RWPE1 (cell line): ENCODE measurements around the gene RDH8.

Source experiments
- CTCF ChIA-PET: fragments of 350-600 bp; sonication (Branson Sonifier 250); formaldehyde crosslinking; extraction: SDS; loops from one replicate; lab custom pipeline; 2021; lab: Yijun Ruan, JAX
- POLR2A ChIA-PET: fragments of 400-600 bp; formaldehyde crosslinking; extraction: SDS; loops from one replicate; lab custom pipeline; 2020; ENCODE audit warnings: antibody characterized with exemption; ENCODE audit not compliant: low non-redundant PET; lab: Yijun Ruan, JAX
- DNase-seq: peaks from one replicate; pipeline ENCODE4 v3.0.0; 2012; ENCODE audit warnings: low spot score
- H3K27ac ChIP-seq: fragments of 450-650 bp; 2 replicates; pipeline ENCODE4 v1.5.1; 2017
- TF ChIP-seq, protein P1 (sequence below): fragments of 450-650 bp; conservative IDR thresholded peaks from 2 replicates; pipeline ENCODE4 v1.5.1; 2017; ENCODE audit warnings: low read depth, mild to moderate bottlenecking

Gene RDH8

DNA sequence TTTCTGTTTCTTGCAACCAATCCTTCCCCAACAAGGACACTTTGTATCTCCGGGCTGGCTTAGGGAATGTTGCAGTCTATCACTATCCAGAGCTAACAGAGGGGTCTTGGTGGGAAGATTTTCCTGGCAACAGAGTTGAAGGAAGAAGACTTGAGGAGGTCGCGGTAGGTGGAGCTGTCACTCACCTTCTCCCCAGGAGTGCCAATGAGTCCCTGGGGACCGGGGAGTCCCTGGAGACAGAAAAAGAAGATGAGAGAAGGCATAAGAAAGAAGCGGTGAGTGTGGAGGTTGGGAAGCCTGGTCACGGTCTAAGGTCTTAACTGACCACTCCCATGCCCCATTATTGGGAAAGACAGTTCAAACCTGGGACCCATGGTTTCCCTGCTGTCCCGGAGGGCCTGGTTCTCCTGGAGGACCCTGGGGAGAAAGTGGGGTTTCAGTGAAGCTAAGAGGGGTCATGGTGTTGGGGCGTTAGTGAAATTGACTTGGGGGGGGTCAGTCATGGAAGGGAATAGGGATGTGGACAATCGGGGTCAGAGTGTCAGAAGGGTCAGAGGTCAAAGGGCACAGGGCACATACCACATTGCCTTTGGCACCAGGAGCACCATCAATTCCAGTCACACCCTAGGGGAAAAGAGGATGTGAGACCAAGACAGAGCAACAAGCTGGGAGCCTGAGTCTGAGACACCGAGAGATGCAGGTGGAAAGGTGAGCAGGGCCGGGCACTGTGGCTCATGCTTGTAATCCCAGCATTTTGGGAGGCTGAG lies 21.7 kb upstream of the RDH8 start:
- ChIA-PET POLR2A (no interaction called here), CTCF (interaction anchor here (1.5 kb wide), 2 partner anchors 9 to 36 kb away, joined by 5 to 7 read pairs; no protein-coding TSS in a partner anchor)
- TF ChIP-seq, protein P1, sequence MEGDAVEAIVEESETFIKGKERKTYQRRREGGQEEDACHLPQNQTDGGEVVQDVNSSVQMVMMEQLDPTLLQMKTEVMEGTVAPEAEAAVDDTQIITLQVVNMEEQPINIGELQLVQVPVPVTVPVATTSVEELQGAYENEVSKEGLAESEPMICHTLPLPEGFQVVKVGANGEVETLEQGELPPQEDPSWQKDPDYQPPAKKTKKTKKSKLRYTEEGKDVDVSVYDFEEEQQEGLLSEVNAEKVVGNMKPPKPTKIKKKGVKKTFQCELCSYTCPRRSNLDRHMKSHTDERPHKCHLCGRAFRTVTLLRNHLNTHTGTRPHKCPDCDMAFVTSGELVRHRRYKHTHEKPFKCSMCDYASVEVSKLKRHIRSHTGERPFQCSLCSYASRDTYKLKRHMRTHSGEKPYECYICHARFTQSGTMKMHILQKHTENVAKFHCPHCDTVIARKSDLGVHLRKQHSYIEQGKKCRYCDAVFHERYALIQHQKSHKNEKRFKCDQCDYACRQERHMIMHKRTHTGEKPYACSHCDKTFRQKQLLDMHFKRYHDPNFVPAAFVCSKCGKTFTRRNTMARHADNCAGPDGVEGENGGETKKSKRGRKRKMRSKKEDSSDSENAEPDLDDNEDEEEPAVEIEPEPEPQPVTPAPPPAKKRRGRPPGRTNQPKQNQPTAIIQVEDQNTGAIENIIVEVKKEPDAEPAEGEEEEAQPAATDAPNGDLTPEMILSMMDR, result no peak
- H3K27ac ChIP-seq, result no peak overlapping the region
- no peak for DNase-seq

DNA sequence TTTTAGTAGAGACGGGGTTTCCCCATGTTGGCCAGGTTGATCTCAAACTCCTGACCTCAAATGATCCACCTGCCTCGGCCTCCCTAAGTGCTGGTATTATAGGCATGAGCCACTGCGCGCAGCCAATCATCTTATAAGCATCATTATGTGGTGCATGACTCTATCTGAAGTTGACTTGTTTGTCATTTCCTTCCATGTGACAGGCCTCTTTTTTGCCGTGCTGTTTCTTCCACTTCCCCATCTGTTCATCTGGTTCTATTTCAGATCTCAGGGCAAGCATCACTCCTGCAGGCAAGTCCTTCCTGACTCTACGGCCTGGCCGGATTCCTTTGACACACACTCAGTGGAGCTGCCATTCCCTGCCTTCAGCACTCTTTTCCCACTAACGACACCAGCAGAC lies 18.2 kb upstream of the RDH8 start:
- H3K27ac ChIP-seq, result no peak overlapping the region
- DNase-seq, result no peak
- TF ChIP-seq, protein P1, result no peak
- POLR2A ChIA-PET, result no interaction called here
- CTCF ChIA-PET, result no interaction called here

DNA sequence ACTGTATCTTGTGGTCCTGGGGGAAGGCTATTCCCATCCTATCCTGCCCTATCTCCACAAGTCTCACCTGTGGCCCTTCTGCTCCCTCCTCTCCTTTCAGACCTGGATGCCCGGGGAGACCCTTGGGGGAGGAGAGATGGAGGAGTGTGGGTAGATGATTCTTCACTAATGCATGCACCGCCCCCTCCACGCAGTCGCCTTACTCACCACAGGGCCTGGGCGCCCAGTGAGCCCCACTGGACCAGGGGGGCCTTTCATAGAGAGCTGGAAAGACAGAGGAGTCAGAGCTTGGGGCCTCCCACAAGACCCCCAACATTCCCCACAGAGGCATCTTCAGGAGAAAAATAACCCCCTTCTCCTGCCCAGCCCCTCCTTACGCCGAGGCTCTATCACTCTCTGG lies 17.3 kb upstream of the RDH8 start:
- H3K27ac ChIP-seq, result no peak overlapping the region
- ChIA-PET POLR2A (no interaction called here), CTCF (no interaction called here)
- no peak for DNase-seq
- TF ChIP-seq, protein P1, result no peak

DNA sequence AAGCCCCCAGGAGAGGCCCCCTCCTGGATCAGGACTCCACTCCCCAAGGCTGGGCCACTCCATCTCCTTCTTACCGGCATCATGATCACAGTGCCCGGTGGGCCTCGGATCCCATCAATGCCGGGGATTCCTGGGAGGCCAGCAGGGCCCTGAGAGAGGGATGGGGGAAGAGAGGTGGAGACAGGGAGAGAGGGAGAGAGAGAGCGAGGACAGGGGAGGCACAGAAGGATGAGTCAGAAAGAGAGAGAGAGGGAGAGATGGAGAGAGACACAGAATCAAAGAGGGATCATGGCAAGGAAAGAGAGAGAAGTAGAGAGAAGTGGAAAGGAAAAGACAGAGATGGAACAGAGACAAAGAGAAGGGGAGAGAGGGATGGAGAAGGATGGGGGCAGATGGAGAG lies 16.7 kb upstream of the RDH8 start:
- ChIA-PET CTCF (no interaction called here), POLR2A (no interaction called here)
- DNase-seq, result no peak
- no peak overlapping the region for H3K27ac ChIP-seq
- TF ChIP-seq, protein P1, result no peak

DNA sequence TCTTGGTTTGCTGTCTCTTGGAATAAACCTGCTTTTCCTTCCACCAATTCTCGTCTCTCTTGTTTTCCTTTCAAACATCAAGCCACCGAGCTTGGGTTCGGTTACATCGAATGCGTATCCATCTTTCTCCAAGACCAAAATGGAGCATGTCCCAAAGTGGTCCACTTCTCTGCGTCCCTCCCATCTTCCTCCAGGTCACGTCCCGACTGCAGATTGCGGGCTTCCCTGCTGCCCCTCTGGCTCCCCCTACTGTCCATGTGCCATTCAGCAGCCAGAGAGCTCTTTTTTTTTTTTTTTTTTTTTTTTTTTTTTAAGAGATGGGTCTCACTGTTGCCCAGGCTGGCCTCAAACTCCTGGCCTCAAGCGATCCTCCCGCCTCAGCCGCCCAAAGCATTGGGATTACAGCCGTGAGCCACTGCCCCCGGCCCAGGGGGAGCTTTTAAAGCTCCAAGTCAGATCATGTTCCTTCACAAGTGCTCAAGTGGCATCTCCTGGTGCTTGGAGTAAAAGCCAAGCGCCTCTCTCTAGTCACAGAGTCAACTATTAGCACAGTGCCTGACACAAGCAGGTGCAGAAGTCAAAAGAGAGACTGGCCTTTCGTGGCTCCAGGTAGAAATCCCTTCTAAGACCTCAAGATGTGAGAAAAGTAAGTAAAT lies 13.0 kb upstream of the RDH8 start:
- H3K27ac ChIP-seq, result no peak overlapping the region
- TF ChIP-seq, protein P1, result peak; percentile 89
- DNase-seq, result peak; percentile 67
- POLR2A ChIA-PET, result no interaction called here
- CTCF ChIA-PET, result interaction anchor here (0.6 to 2.4 kb wide), 15 partner anchors 8 to 129 kb away, joined by 3 to 38 read pairs (median 5); no protein-coding TSS in a partner anchor

DNA sequence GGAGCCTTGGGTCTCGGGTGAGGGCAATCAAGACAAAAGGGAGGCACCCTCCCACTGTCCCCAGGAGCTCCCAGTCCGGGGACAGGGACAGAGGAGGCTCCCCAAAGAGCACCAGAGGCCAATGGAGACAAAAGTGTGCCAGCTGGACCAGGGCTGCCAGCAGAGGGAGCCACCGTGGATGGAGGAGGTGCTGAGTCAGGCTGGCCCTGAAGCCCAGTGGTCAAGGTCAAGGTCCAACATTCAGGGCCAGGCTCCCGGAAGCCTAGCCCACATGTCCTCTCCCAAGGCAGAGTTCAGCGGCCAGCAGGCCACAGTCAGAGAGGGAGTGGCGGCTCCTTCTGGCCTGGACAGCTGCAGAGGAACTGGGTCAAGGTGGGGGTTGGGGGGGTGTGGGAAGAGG lies 11.4 kb upstream of the RDH8 start:
- no peak for DNase-seq
- TF ChIP-seq, protein P1, result no peak
- no peak overlapping the region for H3K27ac ChIP-seq
- POLR2A ChIA-PET, result no interaction called here
- CTCF ChIA-PET, result interaction anchor here (2.4 kb wide), 1 partner anchor 26 kb away, joined by 16 read pairs; no protein-coding TSS in a partner anchor
